Measurements from ENCODE around the gene MEGF8.

Gene MEGF8

GRCh38 chr19:42295342-42295741 lies 30.1 kb upstream of the MEGF8 start:
- DNase-seq (ENCODE audit: extremely low read depth, insufficient read length), result no peak
- TF ChIP-seq, protein P1, sequence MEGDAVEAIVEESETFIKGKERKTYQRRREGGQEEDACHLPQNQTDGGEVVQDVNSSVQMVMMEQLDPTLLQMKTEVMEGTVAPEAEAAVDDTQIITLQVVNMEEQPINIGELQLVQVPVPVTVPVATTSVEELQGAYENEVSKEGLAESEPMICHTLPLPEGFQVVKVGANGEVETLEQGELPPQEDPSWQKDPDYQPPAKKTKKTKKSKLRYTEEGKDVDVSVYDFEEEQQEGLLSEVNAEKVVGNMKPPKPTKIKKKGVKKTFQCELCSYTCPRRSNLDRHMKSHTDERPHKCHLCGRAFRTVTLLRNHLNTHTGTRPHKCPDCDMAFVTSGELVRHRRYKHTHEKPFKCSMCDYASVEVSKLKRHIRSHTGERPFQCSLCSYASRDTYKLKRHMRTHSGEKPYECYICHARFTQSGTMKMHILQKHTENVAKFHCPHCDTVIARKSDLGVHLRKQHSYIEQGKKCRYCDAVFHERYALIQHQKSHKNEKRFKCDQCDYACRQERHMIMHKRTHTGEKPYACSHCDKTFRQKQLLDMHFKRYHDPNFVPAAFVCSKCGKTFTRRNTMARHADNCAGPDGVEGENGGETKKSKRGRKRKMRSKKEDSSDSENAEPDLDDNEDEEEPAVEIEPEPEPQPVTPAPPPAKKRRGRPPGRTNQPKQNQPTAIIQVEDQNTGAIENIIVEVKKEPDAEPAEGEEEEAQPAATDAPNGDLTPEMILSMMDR (IDR thresholded peaks at IDR 0.05; ENCODE audit: insufficient read depth, low read length, poor library complexity, severe bottlenecking), result no peak
- Histone ChIP-seq H3K4me3 (replicated peaks; ENCODE audit: low read depth, low read length) (no peak overlapping the region), H3K36me3 (ENCODE audit: control insufficient read depth, insufficient read depth, low read length) (peaks cover 42% of the 10 kb centered on the region), H3K27me3 (replicated peaks; ENCODE audit: control insufficient read depth, insufficient read depth, low read length) (no peaks in the 10 kb centered on the region)

DNA sequence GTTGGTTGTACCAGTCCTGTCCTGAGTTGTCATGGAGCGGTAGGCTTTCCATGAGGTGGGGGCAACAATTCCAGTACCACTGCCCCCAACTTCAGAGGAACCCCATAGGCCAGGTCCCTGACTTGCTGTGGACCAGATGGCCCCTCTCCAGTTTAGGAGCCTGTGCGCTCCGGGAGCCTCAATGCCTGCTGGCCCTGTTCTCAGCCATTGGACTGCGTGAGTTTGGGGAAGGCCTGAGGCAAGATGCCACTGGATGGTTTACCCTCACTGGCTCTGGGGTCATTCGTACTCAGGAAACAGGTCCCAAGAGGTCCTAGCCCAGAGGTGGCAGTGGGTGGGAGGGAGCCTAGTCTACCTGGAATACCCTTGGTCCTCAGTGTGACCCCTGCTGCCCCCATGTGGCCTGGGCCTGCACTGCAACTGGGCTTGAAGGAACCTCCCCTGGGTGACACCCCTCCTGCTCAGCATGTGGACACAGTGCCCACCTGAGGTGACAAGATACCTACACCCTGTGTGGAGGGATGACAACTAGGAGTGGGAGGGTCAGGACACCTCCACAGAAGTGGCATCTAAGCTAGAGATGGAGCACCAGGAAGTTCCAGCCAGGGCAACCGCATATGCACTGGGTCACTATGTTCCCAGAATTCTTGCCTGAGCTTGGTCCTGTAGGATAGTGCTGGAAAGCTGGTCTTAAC lies 29.5 kb upstream of the MEGF8 start:
- TF ChIP-seq, protein P1 (IDR thresholded peaks at IDR 0.05; ENCODE audit: insufficient read depth, low read length, poor library complexity, severe bottlenecking), result peak; percentile 99
- Histone ChIP-seq H3K27me3 (replicated peaks; ENCODE audit: control insufficient read depth, insufficient read depth, low read length) (no peaks in the 10 kb centered on the region), H3K36me3 (ENCODE audit: control insufficient read depth, insufficient read depth, low read length) (peaks cover 38% of the 10 kb centered on the region), H3K4me3 (replicated peaks; ENCODE audit: low read depth, low read length) (no peak overlapping the region)
- DNase-seq (ENCODE audit: extremely low read depth, insufficient read length), result peak; percentile 73

DNA sequence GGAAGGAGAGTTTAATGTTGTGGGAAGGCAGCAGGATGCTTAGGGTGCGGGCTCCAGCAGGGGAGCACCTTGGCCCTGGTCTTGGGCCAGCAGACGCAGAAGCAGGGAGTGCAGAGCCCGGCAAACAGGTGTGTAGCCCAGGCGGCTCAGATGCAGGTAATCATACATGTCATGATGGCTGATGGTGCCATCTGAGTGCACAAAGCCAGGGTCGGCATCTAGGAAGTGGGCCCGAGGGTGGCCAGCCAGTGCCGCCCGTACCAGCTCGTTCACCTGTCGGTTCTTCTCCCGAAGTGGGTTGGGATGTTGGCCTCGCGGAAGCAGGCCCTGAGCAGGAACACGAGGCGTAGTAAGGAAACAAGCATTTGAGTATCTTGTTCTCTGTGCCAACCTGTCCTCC lies 28.4 kb upstream of the MEGF8 start:
- Histone ChIP-seq H3K36me3 (ENCODE audit: control insufficient read depth, insufficient read depth, low read length) (peaks cover 31% of the 10 kb centered on the region), H3K27me3 (replicated peaks; ENCODE audit: control insufficient read depth, insufficient read depth, low read length) (no peaks in the 10 kb centered on the region), H3K4me3 (replicated peaks; ENCODE audit: low read depth, low read length) (no peak overlapping the region)
- TF ChIP-seq, protein P1 (IDR thresholded peaks at IDR 0.05; ENCODE audit: insufficient read depth, low read length, poor library complexity, severe bottlenecking), result no peak
- DNase-seq (ENCODE audit: extremely low read depth, insufficient read length), result no peak

- TF ChIP-seq, protein P1 (IDR thresholded peaks at IDR 0.05; ENCODE audit: insufficient read depth, low read length, poor library complexity, severe bottlenecking), result no peak
- Histone ChIP-seq H3K4me3 (replicated peaks; ENCODE audit: low read depth, low read length) (peak within 1 kb of the TSS; percentile 66), H3K27me3 (replicated peaks; ENCODE audit: control insufficient read depth, insufficient read depth, low read length) (no peaks in the 10 kb centered on the region), H3K36me3 (ENCODE audit: control insufficient read depth, insufficient read depth, low read length) (peaks cover 3% of the 10 kb centered on the region)
- DNase-seq (ENCODE audit: extremely low read depth, insufficient read length), result no peak
Observed at GRCh38 chr19:42301646-42302203, 23.7 kb upstream of the MEGF8 start, which contains the start of gene PRR19. Gene PRR19, plus strand, starts transcription at chr19:42302132. Its CDS starts 7,453 bp downstream, at chr19:42309585.

DNA sequence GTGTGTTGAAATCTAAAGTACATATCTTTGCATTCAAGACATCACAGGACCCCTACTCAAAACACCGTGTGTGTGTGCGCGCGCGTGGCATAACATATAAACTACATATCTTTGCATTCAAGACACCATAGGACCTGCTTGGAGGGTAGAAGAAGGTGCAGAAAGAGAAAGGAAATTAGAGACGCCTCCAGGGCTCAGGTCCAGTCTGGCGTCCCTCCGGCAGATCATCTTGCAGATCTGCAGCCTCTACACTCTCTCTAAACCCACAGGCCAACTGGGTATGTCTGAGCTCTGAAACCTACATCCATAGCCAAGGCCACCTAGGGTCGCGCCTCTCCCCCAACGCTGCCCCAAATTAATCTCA lies 22.4 kb upstream of the MEGF8 start:
- Histone ChIP-seq H3K36me3 (ENCODE audit: control insufficient read depth, insufficient read depth, low read length) (no peaks in the 10 kb centered on the region), H3K4me3 (replicated peaks; ENCODE audit: low read depth, low read length) (peak overlapping the region; percentile 66), H3K27me3 (replicated peaks; ENCODE audit: control insufficient read depth, insufficient read depth, low read length) (no peaks in the 10 kb centered on the region)
- no peak for DNase-seq (ENCODE audit: extremely low read depth, insufficient read length)
- TF ChIP-seq, protein P1 (IDR thresholded peaks at IDR 0.05; ENCODE audit: insufficient read depth, low read length, poor library complexity, severe bottlenecking), result no peak

Data from GM06990 (cell line).